ENCODE data around the gene CLEC18C.
"Not testable (repeated sequence)": the region's sequence is repeated elsewhere in the genome, so short reads cannot be mapped to it uniquely, and the experiment has no call there.

Gene CLEC18C

DNA sequence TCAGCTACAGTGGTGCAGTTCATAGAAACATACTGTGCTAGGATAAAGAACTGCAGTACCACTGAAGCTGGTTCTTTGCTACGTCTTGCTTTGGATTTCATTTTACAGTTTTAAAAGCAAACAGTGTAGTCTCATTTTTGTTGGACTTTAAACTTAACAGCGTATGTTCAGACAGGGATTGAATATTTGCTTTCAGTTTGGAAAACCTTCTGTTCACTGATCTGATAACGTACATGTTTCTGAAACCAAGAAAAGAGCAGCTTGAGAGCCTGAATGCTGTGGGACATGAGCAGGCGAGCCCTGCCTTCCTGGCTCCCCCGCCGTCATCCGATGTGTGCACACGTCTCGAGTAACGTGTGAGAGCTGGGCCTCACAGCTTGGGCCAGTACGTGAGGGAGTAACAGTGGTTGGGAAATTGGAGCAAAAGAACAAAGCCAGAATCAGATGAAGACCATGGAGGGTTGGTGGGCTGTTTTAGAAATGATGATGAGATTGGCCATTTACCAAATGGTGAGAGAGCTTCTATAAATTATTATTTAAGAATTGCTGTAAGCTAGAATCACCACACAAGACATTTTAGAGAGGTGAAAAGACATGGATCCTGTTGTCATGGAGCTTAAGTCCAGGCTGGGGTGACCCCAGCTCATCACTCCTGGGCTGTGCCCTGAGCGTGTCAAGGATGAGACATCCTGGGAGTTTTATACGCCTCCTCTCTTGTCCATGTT, 20.8 kb upstream of the CLEC18C start:
- H3K4me1 ChIP-seq (ENCODE audit: control insufficient read depth, insufficient read depth, low read length), result no peaks in the 10 kb centered on the region
- no peaks in the 10 kb centered on the region for H3K9me3 ChIP-seq (ENCODE audit: control insufficient read depth, insufficient read depth, low read depth, low read length)
- H3K36me3 ChIP-seq (ENCODE audit: control insufficient read depth in 2 of 2, insufficient read depth in 1 of 2, low read length in 2 of 2), result peaks cover 51 to 82% of the 10 kb centered on the region in 2 experiments
- H3K4me3 ChIP-seq (ENCODE audit: low read depth, low read length), result no peak overlapping the region
- no peak overlapping the region for H3K27ac ChIP-seq (ENCODE audit: extremely low read depth, low read depth, low read length)
- ChIA-PET POLR2A (no interaction called here), CTCF (interaction anchor here (1.2 to 1.5 kb wide), 3 partner anchors 9 to 100 kb away, joined by 4 to 5 read pairs (median 4); no protein-coding TSS in a partner anchor)
- TF ChIP-seq ZNF394 (tag by site-specific recombination; IDR thresholded peaks at IDR 0.05; ENCODE audit: borderline replicate concordance) (no peak), YY2 (tag by site-specific recombination; IDR thresholded peaks at IDR 0.05) (no peak), ZNF37A (tag by site-specific recombination; IDR thresholded peaks at IDR 0.05) (no peak), ZNF596 (tag by site-specific recombination; IDR thresholded peaks at IDR 0.05) (no peak), ZNF768 (tag by site-specific recombination; IDR thresholded peaks at IDR 0.05) (no peak), ZSCAN16 (tag by site-specific recombination; IDR thresholded peaks at IDR 0.05) (no peak), ZNF174 (tag by site-specific recombination; IDR thresholded peaks at IDR 0.05) (no peak), ZNF629 (tag by site-specific recombination; IDR thresholded peaks at IDR 0.05) (no peak), ZNF48 (tag by site-specific recombination; IDR thresholded peaks at IDR 0.05) (no peak), ZNF555 (tag by site-specific recombination; conservative IDR thresholded peaks at IDR 0.05) (no peak), ZNF16 (tag by site-specific recombination; IDR thresholded peaks at IDR 0.05; ENCODE audit: low read depth) (no peak)
- TF ChIP-seq, protein P1, sequence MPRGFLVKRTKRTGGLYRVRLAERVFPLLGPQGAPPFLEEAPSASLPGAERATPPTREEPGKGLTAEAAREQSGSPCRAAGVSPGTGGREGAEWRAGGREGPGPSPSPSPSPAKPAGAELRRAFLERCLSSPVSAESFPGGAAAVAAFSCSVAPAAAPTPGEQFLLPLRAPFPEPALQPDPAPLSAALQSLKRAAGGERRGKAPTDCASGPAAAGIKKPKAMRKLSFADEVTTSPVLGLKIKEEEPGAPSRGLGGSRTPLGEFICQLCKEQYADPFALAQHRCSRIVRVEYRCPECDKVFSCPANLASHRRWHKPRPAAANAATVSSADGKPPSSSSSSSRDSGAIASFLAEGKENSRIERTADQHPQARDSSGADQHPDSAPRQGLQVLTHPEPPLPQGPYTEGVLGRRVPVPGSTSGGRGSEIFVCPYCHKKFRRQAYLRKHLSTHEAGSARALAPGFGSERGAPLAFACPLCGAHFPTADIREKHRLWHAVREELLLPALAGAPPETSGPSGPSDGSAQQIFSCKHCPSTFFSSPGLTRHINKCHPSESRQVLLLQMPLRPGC (tag by site-specific recombination; IDR thresholded peaks at IDR 0.05), result no peak
- TF ChIP-seq, protein P2, sequence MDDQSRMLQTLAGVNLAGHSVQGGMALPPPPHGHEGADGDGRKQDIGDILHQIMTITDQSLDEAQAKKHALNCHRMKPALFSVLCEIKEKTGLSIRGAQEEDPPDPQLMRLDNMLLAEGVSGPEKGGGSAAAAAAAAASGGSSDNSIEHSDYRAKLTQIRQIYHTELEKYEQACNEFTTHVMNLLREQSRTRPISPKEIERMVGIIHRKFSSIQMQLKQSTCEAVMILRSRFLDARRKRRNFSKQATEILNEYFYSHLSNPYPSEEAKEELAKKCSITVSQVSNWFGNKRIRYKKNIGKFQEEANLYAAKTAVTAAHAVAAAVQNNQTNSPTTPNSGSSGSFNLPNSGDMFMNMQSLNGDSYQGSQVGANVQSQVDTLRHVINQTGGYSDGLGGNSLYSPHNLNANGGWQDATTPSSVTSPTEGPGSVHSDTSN (CRISPR knock-in tag; IDR thresholded peaks at IDR 0.05), result no peak
- TF ChIP-seq, protein P3, sequence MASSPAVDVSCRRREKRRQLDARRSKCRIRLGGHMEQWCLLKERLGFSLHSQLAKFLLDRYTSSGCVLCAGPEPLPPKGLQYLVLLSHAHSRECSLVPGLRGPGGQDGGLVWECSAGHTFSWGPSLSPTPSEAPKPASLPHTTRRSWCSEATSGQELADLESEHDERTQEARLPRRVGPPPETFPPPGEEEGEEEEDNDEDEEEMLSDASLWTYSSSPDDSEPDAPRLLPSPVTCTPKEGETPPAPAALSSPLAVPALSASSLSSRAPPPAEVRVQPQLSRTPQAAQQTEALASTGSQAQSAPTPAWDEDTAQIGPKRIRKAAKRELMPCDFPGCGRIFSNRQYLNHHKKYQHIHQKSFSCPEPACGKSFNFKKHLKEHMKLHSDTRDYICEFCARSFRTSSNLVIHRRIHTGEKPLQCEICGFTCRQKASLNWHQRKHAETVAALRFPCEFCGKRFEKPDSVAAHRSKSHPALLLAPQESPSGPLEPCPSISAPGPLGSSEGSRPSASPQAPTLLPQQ (tag by site-specific recombination; IDR thresholded peaks at IDR 0.05), result no peak
- TF ChIP-seq, protein P4, sequence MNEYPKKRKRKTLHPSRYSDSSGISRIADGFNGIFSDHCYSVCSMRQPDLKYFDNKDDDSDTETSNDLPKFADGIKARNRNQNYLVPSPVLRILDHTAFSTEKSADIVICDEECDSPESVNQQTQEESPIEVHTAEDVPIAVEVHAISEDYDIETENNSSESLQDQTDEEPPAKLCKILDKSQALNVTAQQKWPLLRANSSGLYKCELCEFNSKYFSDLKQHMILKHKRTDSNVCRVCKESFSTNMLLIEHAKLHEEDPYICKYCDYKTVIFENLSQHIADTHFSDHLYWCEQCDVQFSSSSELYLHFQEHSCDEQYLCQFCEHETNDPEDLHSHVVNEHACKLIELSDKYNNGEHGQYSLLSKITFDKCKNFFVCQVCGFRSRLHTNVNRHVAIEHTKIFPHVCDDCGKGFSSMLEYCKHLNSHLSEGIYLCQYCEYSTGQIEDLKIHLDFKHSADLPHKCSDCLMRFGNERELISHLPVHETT (tag by site-specific recombination; IDR thresholded peaks at IDR 0.05), result no peak

GRCh38 chr16:70154736-70155135, 18.9 kb upstream of the CLEC18C start:
- H3K27ac ChIP-seq (ENCODE audit: extremely low read depth, low read depth, low read length); H3K4me1 ChIP-seq (ENCODE audit: control insufficient read depth, insufficient read depth, low read length); CTCF ChIA-PET; H3K9me3 ChIP-seq (ENCODE audit: control insufficient read depth, insufficient read depth, low read depth, low read length); H3K4me3 ChIP-seq (ENCODE audit: low read depth, low read length): not testable (repeated sequence)
- POLR2A ChIA-PET, result interaction anchor here (1.2 kb wide), 1 partner anchor 40 kb away, joined by 3 read pairs; the partner anchor contains the start of gene PDPR
- peaks cover 51 to 89% of the 10 kb centered on the region in 2 experiments for H3K36me3 ChIP-seq (ENCODE audit: control insufficient read depth in 2 of 2, insufficient read depth in 1 of 2, low read length in 2 of 2)

Measured in HEK293 (cell line).